Body of pancreas (tissue), 4 donors: Measurements from ENCODE around the gene VTA1.

Source experiments
- CTCF ChIP-seq, 7 experiments: fragments of 450-650 bp in 4 of 7; fragments of 200-600 bp in 3 of 7; sonication (generic) in 3 of 7; IDR thresholded peaks; one replicate each; pipeline ENCODE4 v1.5.1; 2016 to 2019; ENCODE audit warnings: antibody characterized with exemption in 7 of 7
- POLR2A ChIP-seq, 3 donors: fragments of 450-650 bp; IDR thresholded peaks; one replicate each; pipeline ENCODE4 v1.6.1; 2016; ENCODE audit warnings: antibody characterized with exemption in 3 of 3, mild to moderate bottlenecking in 2 of 3

- TF ChIP-seq CTCF (IDR thresholded peaks at IDR 0.05) (no peak), POLR2A (IDR thresholded peaks at IDR 0.05) (no peak)
Measured at GRCh38 chr6:142235791-142236190, 88.7 kb downstream of the VTA1 start.
